GM21737 (cell line): ENCODE results near the gene SGMS1.
"Not testable (repeated sequence)": the region's sequence is repeated elsewhere in the genome, so short reads cannot be mapped to it uniquely, and the experiment has no call there.

Experiments used
- ATAC-seq: cut with Tn5 transposase; IDR thresholded peaks from one replicate; pipeline ENCODE4 v1.9.1; 2021; ENCODE audit warnings: mild to moderate bottlenecking, moderate library complexity; ENCODE audit not compliant: unreplicated experiment

Gene SGMS1

DNA sequence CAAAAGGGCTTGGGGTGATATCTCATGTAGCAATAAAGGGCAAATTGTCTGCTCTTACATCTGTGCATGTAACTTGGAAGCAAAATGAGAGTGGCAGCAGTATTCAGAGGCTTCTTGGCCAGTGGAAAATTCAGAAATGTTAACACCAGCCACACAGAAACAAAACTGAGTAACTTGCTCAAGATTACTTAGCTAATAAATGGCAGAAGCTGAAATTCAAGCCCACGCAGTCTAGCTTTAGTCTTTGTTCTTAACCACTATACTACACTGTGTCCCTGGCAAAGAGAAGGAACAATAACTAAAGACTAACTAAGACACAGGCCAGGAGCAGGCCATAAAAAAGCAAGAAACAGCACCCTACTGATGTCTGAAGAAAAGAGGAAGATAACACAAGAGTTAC lies 186.5 kb downstream of the SGMS1 start:
- ATAC-seq, result no peak

DNA sequence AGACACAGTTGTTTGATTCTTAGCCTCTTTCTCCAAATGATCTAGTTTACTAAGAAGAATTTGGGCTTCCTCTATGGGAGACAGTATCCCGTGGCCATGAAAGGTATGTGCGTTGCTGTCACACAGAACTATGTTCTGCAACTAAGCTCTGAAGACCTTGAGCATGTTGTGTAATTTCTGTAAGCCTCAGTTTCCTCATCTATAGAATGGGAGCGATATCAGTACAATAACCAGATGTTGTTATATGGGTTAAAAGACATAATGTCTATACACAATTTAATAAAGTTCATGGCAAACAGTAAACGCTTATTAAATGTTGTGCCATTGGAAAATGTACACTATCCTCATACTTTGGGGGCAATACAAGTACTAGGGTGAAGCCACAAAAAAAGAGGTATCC lies 187.0 kb downstream of the SGMS1 start:
- no peak for ATAC-seq

DNA sequence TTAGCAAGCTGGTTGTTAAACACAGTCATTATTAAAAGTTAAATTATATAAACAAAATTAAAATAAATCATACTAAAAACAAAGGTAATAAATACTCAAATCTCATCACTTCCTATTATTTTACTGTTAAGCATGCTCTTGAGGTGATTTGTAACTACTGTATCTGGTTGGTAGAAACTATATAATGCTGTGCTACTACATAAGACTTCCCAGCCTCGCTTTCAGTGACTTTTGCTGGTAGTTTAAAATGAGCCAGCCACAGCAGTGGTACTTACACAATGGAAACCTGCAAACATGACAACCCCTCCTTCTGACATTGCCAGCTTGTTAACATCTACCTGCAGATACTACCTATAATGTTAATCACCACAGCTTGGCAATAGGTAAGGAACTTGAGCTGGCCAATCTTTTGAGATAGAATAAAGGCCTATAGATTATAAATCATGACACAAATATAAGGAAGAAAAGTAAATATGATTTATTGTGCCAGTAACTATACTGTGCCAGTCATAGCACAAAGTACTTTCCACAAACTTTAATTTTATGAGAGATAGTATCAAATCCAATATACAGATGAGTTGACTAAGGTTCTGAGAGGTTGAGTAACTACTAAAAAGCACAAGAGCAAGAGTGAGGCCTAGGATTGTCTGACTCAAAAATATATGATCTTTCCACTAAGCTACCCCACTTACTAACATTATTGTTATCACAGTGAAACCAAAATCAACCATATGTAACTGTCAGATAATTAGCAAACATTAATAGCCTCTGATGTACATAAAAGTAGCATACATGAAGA lies 191.3 kb downstream of the SGMS1 start:
- ATAC-seq, result peak; percentile 49

- ATAC-seq, result peak; percentile 77
Observed at GRCh38 chr10:50431791-50432190, 192.0 kb downstream of the SGMS1 start.

DNA sequence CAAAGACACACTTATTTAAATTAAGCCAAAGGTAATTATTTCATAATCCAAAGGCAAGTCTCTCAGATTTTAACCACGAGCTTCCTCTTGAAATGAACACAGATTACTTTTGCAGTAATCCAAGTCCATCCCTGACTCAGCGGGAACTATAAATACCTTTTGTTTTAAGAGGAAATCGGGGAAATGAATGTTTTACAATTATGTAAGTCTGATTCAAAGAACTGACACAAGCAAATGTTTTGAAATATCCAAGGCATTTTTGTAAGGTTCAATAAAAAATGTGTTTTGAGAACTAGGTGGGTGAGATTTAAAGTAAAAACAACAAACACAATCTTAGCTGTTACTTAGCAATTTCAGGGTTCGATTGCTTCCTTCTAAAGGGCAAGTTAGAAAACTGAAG lies 192.6 kb downstream of the SGMS1 start:
- ATAC-seq, result no peak

DNA sequence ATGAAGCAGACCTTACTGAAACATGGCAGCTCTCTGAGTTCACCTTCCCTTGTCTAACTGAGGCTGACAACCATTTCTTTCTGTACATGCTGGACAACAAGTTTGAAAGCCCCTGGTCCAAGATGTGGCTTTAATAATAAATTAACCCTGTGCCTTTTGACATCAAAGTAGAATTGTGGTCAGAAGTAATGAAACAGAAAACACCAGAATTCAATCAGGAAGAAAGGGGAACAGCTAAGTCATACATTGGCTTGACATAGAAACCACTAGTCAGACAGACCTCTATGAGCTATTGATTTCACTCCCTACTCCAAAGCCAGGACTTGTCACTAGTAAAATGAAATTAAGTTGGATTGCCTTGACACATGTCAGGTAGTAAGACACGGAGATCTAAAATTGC lies 197.3 kb downstream of the SGMS1 start:
- peak; percentile 75 for ATAC-seq

DNA sequence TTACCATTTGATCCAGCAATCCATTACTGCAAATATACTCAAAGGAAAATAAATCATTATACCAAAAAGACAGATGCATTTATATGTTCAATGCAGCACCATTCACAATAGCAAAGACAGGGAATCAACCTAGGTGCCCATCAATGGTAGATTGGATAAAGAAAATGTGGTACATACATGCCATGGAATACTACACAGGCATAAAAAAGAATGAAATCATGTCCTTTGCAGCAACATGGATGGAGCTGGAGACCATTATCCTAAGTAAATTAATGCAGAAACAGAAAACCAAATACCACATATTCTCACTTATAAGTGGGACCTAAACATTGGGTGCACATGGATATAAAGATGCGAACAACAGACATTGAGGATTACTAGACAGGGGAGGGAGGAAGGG lies 198.5 kb downstream of the SGMS1 start:
- not testable (repeated sequence) for ATAC-seq

- no peak for ATAC-seq
Observed at GRCh38 chr10:50423448-50423847, 200.3 kb downstream of the SGMS1 start.

GRCh38 chr10:50422259-50422658 lies 201.5 kb downstream of the SGMS1 start:
- ATAC-seq, result no peak

DNA sequence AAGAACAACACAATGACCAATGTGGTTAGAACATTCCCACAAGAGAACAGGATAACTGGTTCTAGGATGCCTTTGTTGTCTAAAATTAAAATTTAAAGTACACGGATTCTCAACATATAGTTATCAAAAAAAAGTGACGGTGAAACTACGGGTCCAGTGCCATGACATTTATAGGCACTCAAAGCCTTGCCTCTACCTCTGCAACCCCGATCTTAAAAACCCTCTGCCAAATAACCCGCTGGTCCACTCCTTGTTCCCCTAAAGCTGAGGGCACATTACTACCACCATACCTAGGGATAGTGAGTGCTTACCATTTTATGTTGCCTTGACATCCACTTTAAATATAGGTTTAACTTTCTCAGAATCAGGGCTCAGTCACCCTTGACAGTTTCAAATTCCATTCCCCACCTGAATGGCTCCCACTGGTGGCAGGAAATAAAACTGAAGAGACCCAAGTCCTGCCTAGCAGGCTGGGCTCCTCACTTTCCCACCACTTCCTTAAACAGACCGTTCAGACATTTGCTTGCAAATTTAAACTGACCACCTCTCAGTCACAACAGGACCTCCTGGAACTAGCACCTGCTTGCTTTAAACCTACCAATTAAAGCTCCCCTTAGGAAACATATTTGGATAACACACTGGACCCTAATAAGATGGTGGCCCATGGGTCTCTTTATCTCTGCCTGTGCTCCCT lies 202.6 kb downstream of the SGMS1 start:
- ATAC-seq, result peak; percentile 45

DNA sequence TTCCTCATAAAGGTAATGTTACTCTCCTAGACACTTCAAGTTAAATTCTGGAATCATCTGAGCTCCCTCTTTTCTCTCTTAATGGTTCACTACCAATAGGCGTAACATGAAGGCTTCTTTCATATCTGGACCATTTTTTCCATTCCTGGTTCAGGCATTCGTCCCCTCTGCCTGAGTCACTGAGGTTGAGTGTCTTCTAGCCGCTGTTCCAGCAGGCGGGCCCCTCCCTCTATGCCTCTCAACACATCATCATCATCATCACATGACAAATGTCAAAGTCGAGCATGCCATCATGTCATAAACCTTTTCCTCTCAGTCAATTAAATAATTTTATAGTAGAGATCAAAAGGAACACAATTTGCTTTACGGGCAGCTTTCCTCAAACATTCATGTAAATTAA lies 203.6 kb downstream of the SGMS1 start:
- no peak for ATAC-seq

- no peak for ATAC-seq
Observed at GRCh38 chr10:50419756-50420155, 204.0 kb downstream of the SGMS1 start.

- no peak for ATAC-seq
Observed at GRCh38 chr10:50419091-50419490, 204.7 kb downstream of the SGMS1 start.

GRCh38 chr10:50417886-50418830 lies 205.6 kb downstream of the SGMS1 start:
- peak; percentile 79 for ATAC-seq

DNA sequence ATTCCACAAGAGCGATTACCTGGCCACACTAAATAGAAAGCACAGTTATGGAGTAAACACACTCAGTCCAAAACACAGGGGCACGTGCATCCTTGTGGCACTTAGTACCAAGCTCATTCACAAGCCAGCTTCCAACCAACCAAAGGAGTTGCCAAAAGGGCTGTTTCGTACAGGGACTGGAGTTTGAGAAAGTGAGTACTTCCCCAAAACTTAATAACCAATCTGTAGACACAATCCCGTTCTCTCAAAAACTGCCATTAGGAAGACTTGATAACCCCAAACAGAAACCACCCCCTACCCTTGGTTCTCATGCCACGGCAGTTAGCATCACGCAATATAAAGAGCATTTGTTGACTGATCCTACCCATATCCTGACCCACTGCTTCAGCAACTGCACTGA lies 206.3 kb downstream of the SGMS1 start:
- ATAC-seq, result no peak

DNA sequence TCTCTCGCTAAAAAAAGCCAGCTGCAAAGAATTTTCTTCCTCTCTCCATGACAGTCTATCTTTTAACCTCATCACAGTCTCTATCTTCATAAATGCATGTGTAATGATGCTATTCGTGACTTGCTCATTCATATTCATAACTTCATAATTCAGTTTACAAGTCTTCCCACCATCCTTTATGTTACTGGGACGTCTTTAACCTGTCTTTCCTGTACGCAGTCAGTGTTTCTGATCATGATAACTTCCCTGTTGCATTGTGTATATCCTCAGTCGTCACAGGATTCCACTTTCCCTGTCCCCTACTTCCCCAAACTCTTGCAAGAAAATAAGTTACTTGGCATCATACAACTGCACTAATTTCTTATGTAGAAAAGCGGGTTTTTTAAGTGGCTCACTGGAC lies 206.9 kb downstream of the SGMS1 start:
- ATAC-seq, result no peak

- no peak for ATAC-seq
Observed at GRCh38 chr10:50416181-50416824, 207.5 kb downstream of the SGMS1 start.

GRCh38 chr10:50415292-50415691 lies 208.5 kb downstream of the SGMS1 start:
- ATAC-seq, result no peak

DNA sequence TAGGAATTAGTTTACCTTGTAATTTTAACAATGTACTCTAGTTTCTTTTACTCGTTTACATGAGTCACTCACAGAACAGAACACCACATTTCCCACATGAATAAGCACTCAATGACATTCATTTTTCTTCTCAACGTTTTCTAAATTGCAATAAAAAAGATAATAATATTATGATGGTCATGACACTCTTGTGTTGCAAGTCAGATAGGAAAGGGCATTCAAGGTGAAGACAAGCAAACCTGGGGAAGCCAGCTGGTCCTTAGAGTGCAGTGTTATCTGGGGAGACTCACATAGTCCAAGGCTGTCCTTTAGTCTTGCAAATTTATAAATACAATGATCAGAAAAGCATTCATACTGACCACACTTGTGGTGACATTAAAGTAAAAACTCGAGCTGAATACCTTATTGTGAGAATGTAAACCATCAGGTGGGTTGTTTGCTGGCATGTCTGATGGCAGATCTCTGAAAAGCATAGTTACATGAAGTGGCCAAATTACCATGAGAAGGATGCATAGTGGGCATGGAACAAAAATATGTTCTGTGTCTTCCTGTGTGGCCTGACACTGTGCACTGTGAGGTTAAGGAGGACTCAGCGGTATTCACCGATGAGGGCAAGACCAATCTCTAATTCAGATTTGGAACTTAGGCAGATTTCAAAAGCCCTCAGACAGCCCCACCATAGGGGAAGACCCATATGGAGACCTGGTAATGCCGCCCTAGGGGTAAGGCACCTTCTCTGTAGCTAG lies 213.5 kb downstream of the SGMS1 start:
- ATAC-seq, result no peak
